Peyer's patch (tissue), 4 donors: ENCODE results near the gene GALNT17.

ENCODE experiments used
- CTCF ChIP-seq, 6 experiments: fragments of 450-650 bp in 4 of 6; fragments of 200-600 bp in 2 of 6; sonication (generic) in 1 of 6; IDR thresholded peaks; one replicate each; pipeline ENCODE4 v1.5.1; 2017 to 2019; ENCODE audit warnings: antibody characterized with exemption in 6 of 6, mild to moderate bottlenecking in 3 of 6, moderate library complexity in 1 of 6
- POLR2A ChIP-seq, 2 donors: fragments of 450-650 bp; IDR thresholded peaks; one replicate each; pipeline ENCODE4 v1.5.1; 2017; ENCODE audit warnings: antibody characterized with exemption in 2 of 2, mild to moderate bottlenecking in 2 of 2, moderate library complexity in 2 of 2

GRCh38 chr7:71377469-71377868 is 245.5 kb downstream of the GALNT17 start:
- TF ChIP-seq CTCF (IDR thresholded peaks at IDR 0.05): no peak
- no peak for TF ChIP-seq POLR2A (IDR thresholded peaks at IDR 0.05)
